WTC11 (cell line): ENCODE data around the gene OR4N2.
"Not testable (repeated sequence)": the region's sequence is repeated elsewhere in the genome, so short reads cannot be mapped to it uniquely, and the experiment has no call there.

Experiments used
- CBFB ChIP-seq: sonication (generic); formaldehyde crosslinking; IDR thresholded peaks from 2 replicates; pipeline ENCODE4 v1.8.1; 2022; ENCODE audit warnings: mild to moderate bottlenecking, low read depth, missing genetic modification reagents
- CTCF ChIP-seq: fragments of 200-600 bp; IDR thresholded peaks from 2 replicates; pipeline ENCODE4 v1.8.0; 2022; ENCODE audit warnings: antibody characterized with exemption
- GTF2I ChIP-seq: fragments of 250-450 bp; sonication (Bioruptor Pico); conservative IDR thresholded peaks from 2 replicates; pipeline ENCODE4 v1.4.0; 2021; ENCODE audit warnings: mild to moderate bottlenecking
- HMGXB4 ChIP-seq: sonication (generic); formaldehyde crosslinking; IDR thresholded peaks from 2 replicates; pipeline ENCODE4 v1.8.1; 2023; ENCODE audit warnings: mild to moderate bottlenecking, moderate library complexity, missing genetic modification reagents
- MAX ChIP-seq: sonication (generic); formaldehyde crosslinking; IDR thresholded peaks from 2 replicates; pipeline ENCODE4 v1.8.0; 2022; ENCODE audit warnings: mild to moderate bottlenecking, missing genetic modification reagents
- STAT6 ChIP-seq: sonication (generic); formaldehyde crosslinking; conservative IDR thresholded peaks from 2 replicates; pipeline ENCODE4 v1.8.1; 2023; ENCODE audit warnings: mild to moderate bottlenecking, low read depth, missing genetic modification reagents, moderate library complexity
- ZNF232 ChIP-seq: sonication (generic); formaldehyde crosslinking; IDR thresholded peaks from 2 replicates; pipeline ENCODE4 v1.8.0; 2022; ENCODE audit warnings: mild to moderate bottlenecking, missing genetic modification reagents
- TF ChIP-seq, protein P1 (sequence below): sonication (generic); formaldehyde crosslinking; IDR thresholded peaks from 2 replicates; pipeline ENCODE4 v1.8.1; 2023; ENCODE audit warnings: mild to moderate bottlenecking, missing genetic modification reagents, moderate library complexity
- TF ChIP-seq, protein P2 (sequence below): sonication (generic); formaldehyde crosslinking; IDR thresholded peaks from 2 replicates; pipeline ENCODE4 v1.8.0; 2023; ENCODE audit warnings: missing genetic modification reagents, mild to moderate bottlenecking, borderline replicate concordance

- TF ChIP-seq CTCF; HMGXB4 (CRISPR knock-in tag); GTF2I (CRISPR knock-in tag); STAT6 (CRISPR knock-in tag); CBFB (CRISPR knock-in tag); MAX (CRISPR knock-in tag); ZNF232: not testable (repeated sequence)
- TF ChIP-seq, protein P1, sequence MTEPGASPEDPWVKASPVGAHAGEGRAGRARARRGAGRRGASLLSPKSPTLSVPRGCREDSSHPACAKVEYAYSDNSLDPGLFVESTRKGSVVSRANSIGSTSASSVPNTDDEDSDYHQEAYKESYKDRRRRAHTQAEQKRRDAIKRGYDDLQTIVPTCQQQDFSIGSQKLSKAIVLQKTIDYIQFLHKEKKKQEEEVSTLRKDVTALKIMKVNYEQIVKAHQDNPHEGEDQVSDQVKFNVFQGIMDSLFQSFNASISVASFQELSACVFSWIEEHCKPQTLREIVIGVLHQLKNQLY (CRISPR knock-in tag), result not testable (repeated sequence)
- TF ChIP-seq, protein P2, sequence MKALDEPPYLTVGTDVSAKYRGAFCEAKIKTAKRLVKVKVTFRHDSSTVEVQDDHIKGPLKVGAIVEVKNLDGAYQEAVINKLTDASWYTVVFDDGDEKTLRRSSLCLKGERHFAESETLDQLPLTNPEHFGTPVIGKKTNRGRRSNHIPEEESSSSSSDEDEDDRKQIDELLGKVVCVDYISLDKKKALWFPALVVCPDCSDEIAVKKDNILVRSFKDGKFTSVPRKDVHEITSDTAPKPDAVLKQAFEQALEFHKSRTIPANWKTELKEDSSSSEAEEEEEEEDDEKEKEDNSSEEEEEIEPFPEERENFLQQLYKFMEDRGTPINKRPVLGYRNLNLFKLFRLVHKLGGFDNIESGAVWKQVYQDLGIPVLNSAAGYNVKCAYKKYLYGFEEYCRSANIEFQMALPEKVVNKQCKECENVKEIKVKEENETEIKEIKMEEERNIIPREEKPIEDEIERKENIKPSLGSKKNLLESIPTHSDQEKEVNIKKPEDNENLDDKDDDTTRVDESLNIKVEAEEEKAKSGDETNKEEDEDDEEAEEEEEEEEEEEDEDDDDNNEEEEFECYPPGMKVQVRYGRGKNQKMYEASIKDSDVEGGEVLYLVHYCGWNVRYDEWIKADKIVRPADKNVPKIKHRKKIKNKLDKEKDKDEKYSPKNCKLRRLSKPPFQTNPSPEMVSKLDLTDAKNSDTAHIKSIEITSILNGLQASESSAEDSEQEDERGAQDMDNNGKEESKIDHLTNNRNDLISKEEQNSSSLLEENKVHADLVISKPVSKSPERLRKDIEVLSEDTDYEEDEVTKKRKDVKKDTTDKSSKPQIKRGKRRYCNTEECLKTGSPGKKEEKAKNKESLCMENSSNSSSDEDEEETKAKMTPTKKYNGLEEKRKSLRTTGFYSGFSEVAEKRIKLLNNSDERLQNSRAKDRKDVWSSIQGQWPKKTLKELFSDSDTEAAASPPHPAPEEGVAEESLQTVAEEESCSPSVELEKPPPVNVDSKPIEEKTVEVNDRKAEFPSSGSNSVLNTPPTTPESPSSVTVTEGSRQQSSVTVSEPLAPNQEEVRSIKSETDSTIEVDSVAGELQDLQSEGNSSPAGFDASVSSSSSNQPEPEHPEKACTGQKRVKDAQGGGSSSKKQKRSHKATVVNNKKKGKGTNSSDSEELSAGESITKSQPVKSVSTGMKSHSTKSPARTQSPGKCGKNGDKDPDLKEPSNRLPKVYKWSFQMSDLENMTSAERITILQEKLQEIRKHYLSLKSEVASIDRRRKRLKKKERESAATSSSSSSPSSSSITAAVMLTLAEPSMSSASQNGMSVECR (CRISPR knock-in tag), result not testable (repeated sequence)
Observed at GRCh38 chr14:19785848-19786247, 17.7 kb upstream of the OR4N2 start.
